ENCODE results near the gene EXOC4. TPM values are rescaled to one million over a fixed set of nuclear protein-coding genes. Genes with fewer than 3 reads are reported as not detected.
A peak's percentile ranks its signal among the peaks of the same experiment; 100 is the strongest.

EXOC4 gene
- total and polyA plus RNA-seq, 2 of the 8 experiments (the other 6 are each of a cell fraction or from before 2014, with no cell fraction given): 27.0 to 67.3 TPM

GRCh38 chr7:134044682-134045081 is 791.8 kb downstream of the EXOC4 start:
- no peak for FAIRE-seq

More at GRCh38 chr7:134044682-134045081, 791.8 kb downstream of the EXOC4 start:
- Histone ChIP-seq H2BK12ac (ENCODE audit: low read depth, low read length) (no peak overlapping the region), H3K18ac (ENCODE audit: extremely low read depth, low read length) (no peak overlapping the region), H2BK120ac (replicated peaks; ENCODE audit: low read depth, low read length) (no peak overlapping the region), H3K4ac (replicated peaks; ENCODE audit: insufficient read length, low read depth, low read length) (no peak overlapping the region), H2AK5ac (ENCODE audit: low read depth, low read length) (no peak overlapping the region), H3K4me2 (ENCODE audit: insufficient read depth in 1 of 2, low read depth in 2 of 2, low read length in 2 of 2) (no peak overlapping the region), H4K20me1 (replicated peaks in 1 of 2; ENCODE audit: control insufficient read depth in 1 of 2, insufficient read depth in 2 of 2, low read length in 2 of 2) (no peaks in the 10 kb centered on the region), H3K56ac (replicated peaks; ENCODE audit: insufficient read length, low read depth, low read length) (no peak overlapping the region), H2BK20ac (ENCODE audit: low read length) (no peak overlapping the region), H3K79me1 (ENCODE audit: low read depth, low read length) (no peaks in the 10 kb centered on the region), H4K5ac (ENCODE audit: insufficient read length, low read depth, low read length) (no peak overlapping the region), H3K23me2 (ENCODE audit: low read depth, low read length) (no peaks in the 10 kb centered on the region), H4K91ac (replicated peaks; ENCODE audit: insufficient read length, low read length) (no peak overlapping the region), H2BK15ac (ENCODE audit: low read length) (0 out of 2 replicates have a peak overlapping the region, but pooled peaks have one; percentile 25), H3K4me3 (ENCODE audit: extremely low read depth in 1 of 4, insufficient read depth in 2 of 4, low read depth in 3 of 4, low read length in 4 of 4) (no peak overlapping the region), H3K79me2 (ENCODE audit: control insufficient read depth in 1 of 2, insufficient read depth in 2 of 2, low read length in 2 of 2) (no peaks in the 10 kb centered on the region), H3K23ac (ENCODE audit: insufficient read length) (no peak overlapping the region), H3K36me3 (ENCODE audit: control insufficient read depth in 2 of 4, insufficient read depth in 4 of 4, low read length in 3 of 4) (no peaks in the 10 kb centered on the region), H3K9me3 (ENCODE audit: insufficient read depth in 2 of 2, low read depth in 1 of 2, low read length in 1 of 2) (0 out of 4 replicates have a peak, but pooled peaks cover 0 to 7% of the 10 kb centered on the region in 2 experiments), H2AFZ (ENCODE audit: low read length) (no peak overlapping the region), H2BK5ac (ENCODE audit: low read depth, low read length) (no peak overlapping the region), H3K9ac (replicated peaks in 1 of 4; ENCODE audit: extremely low read depth in 1 of 4, low read depth in 3 of 4, low read length in 3 of 4) (no peak overlapping the region), H3K27ac (ENCODE audit: low read depth, low read length) (no peak overlapping the region), H3K27me3 (replicated peaks in 1 of 4; ENCODE audit: control insufficient read depth in 3 of 4, extremely low read depth in 1 of 4, insufficient read depth in 3 of 4, low read length in 3 of 4) (no peaks in the 10 kb centered on the region), H3K14ac (ENCODE audit: insufficient read length) (no peak overlapping the region), H3K4me1 (replicated peaks in 1 of 4; ENCODE audit: control insufficient read depth in 3 of 4, insufficient read depth in 4 of 4, low read length in 3 of 4) (peaks cover 0 to 9% (median 2%) of the 10 kb centered on the region in 4 experiments; a peak in 3 of 7 replicates), H4K8ac (ENCODE audit: extremely low read depth, insufficient read depth, low read length) (no peak overlapping the region)
- 90% methylated on average over 2 of the region's 2 CpGs; no CpG with 5 or more reads in 1 of the 2 experiments for WGBS, 2 experiments (ENCODE audit: extremely low coverage in 1 of 2, insufficient coverage in 1 of 2, insufficient read length in 1 of 2, insufficient replicate concordance in 2 of 2, low coverage in 1 of 2, low lambda C conversion rate in 2 of 2, missing lambda C conversion rate in 1 of 2)
- ChIA-PET POLR2A (ENCODE audit: partially characterized antibody) (no interaction called here), CTCF (ENCODE audit: partially characterized antibody) (interaction anchor here (1.2 to 2.8 kb wide), 2 partner anchors 8 to 13 kb away, joined by 4 to 7 read pairs; no protein-coding TSS in a partner anchor)
- TF ChIP-seq BRCA1 (IDR thresholded peaks at IDR 0.05; ENCODE audit: low read depth, low read length) (no peak), CBX5 (IDR thresholded peaks at IDR 0.05; ENCODE audit: low read depth, low read length) (no peak), SP2 (IDR thresholded peaks at IDR 0.05; ENCODE audit: low read length) (no peak), POLR2A (IDR thresholded peaks at IDR 0.05; ENCODE audit: control extremely low read depth in 1 of 2, low read depth in 2 of 2, low read length in 2 of 2) (no peak), ATF2 (IDR thresholded peaks at IDR 0.05; ENCODE audit: low read length) (no peak), CREB1 (IDR thresholded peaks at IDR 0.05) (no peak), SP1 (IDR thresholded peaks at IDR 0.05; ENCODE audit: low read depth, low read length) (no peak)
- DNase-seq (ENCODE audit: low read depth in 1 of 2, low spot score in 2 of 2): no peak
